CD4-positive, alpha-beta T cell (primary cell): ENCODE measurements around the gene MIPOL1. TPM values are rescaled to one million over a fixed set of nuclear protein-coding genes. Genes with fewer than 3 reads are reported as not detected.

Experiments
- ATAC-seq: fragments of 200-7000 bp; cut with Tn5 transposase; one replicate; pipeline ENCODE4 v1.10.0; 2022; ENCODE audit warnings: mild to moderate bottlenecking; ENCODE audit not compliant: poor library complexity
- CTCF ChIA-PET: fragments of 350-600 bp; sonication (Branson Sonifier 250); formaldehyde crosslinking; loops from one replicate; lab custom pipeline; 2021; ENCODE audit warnings: antibody characterized with exemption, inconsistent platforms; lab: Charles Lee
- POLR2A ChIA-PET: fragments of 350-600 bp; sonication (Branson Sonifier 250); formaldehyde crosslinking; loops from one replicate; lab custom pipeline; 2021; ENCODE audit warnings: antibody characterized with exemption, inconsistent platforms; lab: Charles Lee
- DNase-seq, 14 experiments: peaks; one replicate each; pipeline ENCODE4 v3.0.0-alpha.2; 2013 to 2020; ENCODE audit warnings: mixed read lengths in 2 of 14
- H3K27ac ChIP-seq, 2 donors: one replicate each; pipeline versions ENCODE4 v1.5.1 to v1.7.0; 2013; ENCODE audit warnings: low read length in 2 of 2, low read depth in 1 of 2, mild to moderate bottlenecking in 1 of 2
- H3K27me3 ChIP-seq, 2 experiments: 1 replicate in 1 of 2; 2 replicates in 1 of 2; pipeline versions ENCODE4 v1.6.1 to v1.7.0; 2013; ENCODE audit warnings: low read length in 2 of 2, control low read depth in 1 of 2, mild to moderate bottlenecking in 1 of 2, moderate library complexity in 1 of 2; ENCODE audit not compliant: insufficient read depth in 2 of 2, control insufficient read depth in 1 of 2
- H3K36me3 ChIP-seq: one replicate; pipeline ENCODE4 v1.6.1; 2013; ENCODE audit warnings: low read length, control low read depth; ENCODE audit not compliant: insufficient read depth
- H3K4me1 ChIP-seq: one replicate; pipeline ENCODE4 v1.6.1; 2013; ENCODE audit warnings: low read length, control low read depth; ENCODE audit not compliant: insufficient read depth
- H3K4me3 ChIP-seq: one replicate; pipeline ENCODE4 v1.5.1; 2013; ENCODE audit warnings: mild to moderate bottlenecking, low read length, moderate library complexity
- H3K9me3 ChIP-seq, 2 experiments: 1 replicate in 1 of 2; 2 replicates in 1 of 2; pipeline versions ENCODE4 v1.6.1 to v1.7.0; 2013; ENCODE audit warnings: low read length in 2 of 2, mild to moderate bottlenecking in 2 of 2, control low read depth in 1 of 2, moderate library complexity in 1 of 2; ENCODE audit not compliant: control insufficient read depth in 1 of 2, insufficient read depth in 1 of 2
- H3K27ac Mint-ChIP-seq: one replicate; pipeline ENCODE4 v1.8.0; 2020; ENCODE audit warnings: mixed read lengths
- H3K27me3 Mint-ChIP-seq: one replicate; pipeline ENCODE4 v1.8.0; 2021; ENCODE audit warnings: mixed read lengths
- H3K36me3 Mint-ChIP-seq: one replicate; pipeline ENCODE4 v1.8.0; 2021; ENCODE audit warnings: low read depth, mixed read lengths
- H3K4me1 Mint-ChIP-seq: one replicate; pipeline ENCODE4 v1.8.0; 2021; ENCODE audit warnings: low read depth, mixed read lengths
- H3K4me3 Mint-ChIP-seq: one replicate; pipeline ENCODE4 v1.8.0; 2020; ENCODE audit warnings: mild to moderate bottlenecking, mixed read lengths
- H3K9me3 Mint-ChIP-seq: one replicate; pipeline ENCODE4 v1.8.0; 2020; ENCODE audit warnings: mixed read lengths
- CTCF ChIP-seq: fragments of 200-600 bp; IDR thresholded peaks from one replicate; pipeline ENCODE4 v1.8.0; 2022; ENCODE audit warnings: antibody characterized with exemption, mild to moderate bottlenecking
- intact Hi-C, 2 experiments: fragments of 100-400 bp; cut with DNase I in 1 of 2; cut with micrococcal nuclease in 1 of 2; formaldehyde crosslinking; loops; one replicate each; pipeline versions ENCODE4 v1.15.1 to v1.9.0; 2023 to 2025; cut with DNase I, micrococcal nuclease
- total RNA-seq, 174 experiments: library from RNA in 2 of 174; stranded (reverse) in 2 of 174; gene quantifications; one replicate each; pipeline ENCODE4 v1.2.3 and lab custom pipeline; 2021 to 2026

The MIPOL1 gene
- total RNA-seq, 2 experiments from 2014 or later: 0.30 TPM; not detected in 1

GRCh38 chr14:37493606-37494005 lies 295.9 kb downstream of the MIPOL1 start:
- Mint-ChIP-seq H3K27ac (no peak overlapping the region), H3K4me3 (no peak overlapping the region), H3K27me3 (no peaks in the 10 kb centered on the region), H3K4me1 (no peaks in the 10 kb centered on the region), H3K9me3 (peaks cover 3% of the 10 kb centered on the region), H3K36me3 (no peaks in the 10 kb centered on the region)
- TF ChIP-seq CTCF: no peak
- ATAC-seq (no peak), DNase-seq (no peak)
- H3K4me1 ChIP-seq: no peaks in the 10 kb centered on the region
- no peaks in the 10 kb centered on the region for H3K27me3 ChIP-seq
- no peaks in the 10 kb centered on the region for H3K9me3 ChIP-seq
- H3K4me3 ChIP-seq: no peak overlapping the region
- intact Hi-C loops: no loop called here
- POLR2A ChIA-PET: no interaction called here
- CTCF ChIA-PET: no interaction called here
- no peaks in the 10 kb centered on the region for H3K36me3 ChIP-seq
- H3K27ac ChIP-seq: no peak overlapping the region

- ATAC-seq: no peak
- no peak overlapping the region for H3K4me3 Mint-ChIP-seq
- Histone ChIP-seq H3K4me3 (no peak overlapping the region), H3K27me3 (no peaks in the 10 kb centered on the region), H3K36me3 (no peaks in the 10 kb centered on the region), H3K4me1 (no peaks in the 10 kb centered on the region), H3K27ac (no peak overlapping the region), H3K9me3 (peaks cover 0 to 6% of the 10 kb centered on the region in 2 experiments)
- no peak overlapping the region for H3K27ac Mint-ChIP-seq
- H3K9me3 Mint-ChIP-seq: peaks cover 3% of the 10 kb centered on the region
- H3K27me3 Mint-ChIP-seq: no peaks in the 10 kb centered on the region
- no peak for TF ChIP-seq CTCF
- intact Hi-C loops: no loop called here
- ChIA-PET POLR2A (no interaction called here), CTCF (no interaction called here)
- no peaks in the 10 kb centered on the region for H3K36me3 Mint-ChIP-seq
- H3K4me1 Mint-ChIP-seq: no peaks in the 10 kb centered on the region
- DNase-seq: no peak
Observed at GRCh38 chr14:37497422-37497821, 299.7 kb downstream of the MIPOL1 start.

- intact Hi-C loops: no loop called here
- H3K4me3 ChIP-seq: no peak overlapping the region
- no peaks in the 10 kb centered on the region for H3K36me3 Mint-ChIP-seq
- ChIA-PET CTCF (no interaction called here), POLR2A (no interaction called here)
- H3K4me3 Mint-ChIP-seq: no peak overlapping the region
- no peak overlapping the region for H3K27ac Mint-ChIP-seq
- no peaks in the 10 kb centered on the region for H3K4me1 Mint-ChIP-seq
- no peaks in the 10 kb centered on the region for H3K27me3 Mint-ChIP-seq
- H3K9me3 Mint-ChIP-seq: peaks cover 3% of the 10 kb centered on the region
- no peaks in the 10 kb centered on the region for H3K36me3 ChIP-seq
- ATAC-seq: no peak
- H3K4me1 ChIP-seq: no peaks in the 10 kb centered on the region
- DNase-seq: no peak
- no peak overlapping the region for H3K27ac ChIP-seq
- no peaks in the 10 kb centered on the region for H3K27me3 ChIP-seq
- H3K9me3 ChIP-seq: peaks cover 0 to 6% of the 10 kb centered on the region in 2 experiments
- TF ChIP-seq CTCF: no peak
Observed at GRCh38 chr14:37501877-37502276, 304.1 kb downstream of the MIPOL1 start.
